HCT116 (cell line): Measurements from ENCODE around the gene FARSA. TPM values are rescaled to one million over a fixed set of nuclear protein-coding genes. Genes with fewer than 3 reads are reported as not detected.
A peak's percentile ranks its signal among the peaks of the same experiment; 100 is the strongest.

Source experiments
- ATAC-seq: fragments of 200-7000 bp; cut with Tn5 transposase; 2 replicates; pipeline ENCODE4 v1.9.1; 2020; ENCODE audit warnings: mild to moderate bottlenecking, moderate library complexity
- BruUV-seq: library from RNA; stranded (reverse); fragments of 400-500 nt; replicated peaks from 2 replicates; lab custom pipeline; 2021; lab: Mats Ljungman, UMichigan
- CTCF ChIA-PET: fragments of 300-600 bp; sonication (Branson Sonifier 250); formaldehyde crosslinking; loops from one replicate; lab custom pipeline; 2021; ENCODE audit warnings: antibody characterized with exemption; lab: Charles Lee
- POLR2A ChIA-PET: fragments of 300-600, 350-600 bp; sonication (Branson Sonifier 250); formaldehyde crosslinking; loops from one replicate; lab custom pipeline; 2021; ENCODE audit warnings: antibody characterized with exemption; lab: Charles Lee
- RAD21 ChIA-PET, 2 experiments: fragments of 300-600 bp; sonication (Branson Sonifier 250); formaldehyde crosslinking; loops; one replicate each; lab custom pipeline; 2023; ENCODE audit warnings: low total read pairs in 2 of 2; ENCODE audit not compliant: uncharacterized antibody in 2 of 2, unreplicated experiment in 2 of 2, low non-redundant PET in 1 of 2; lab: Charles Lee
- DNase-seq: peaks from one replicate; pipeline ENCODE4 v3.0.0-alpha.2; 2010; ENCODE audit warnings: low read depth, low spot score
- H2AFZ ChIP-seq: fragments of 200-600 bp; shearing (Covaris generic), sonication (generic); 2 replicates; pipeline ENCODE4 v1.6.1; 2017; ENCODE audit warnings: low read depth, mixed run types, mixed read lengths, antibody characterized with exemption, low read length; ENCODE audit not compliant: poor library complexity, severe bottlenecking
- H3K27ac ChIP-seq: 2 replicates; pipeline ENCODE4 v1.5.1; 2012; ENCODE audit warnings: low read depth, low read length
- H3K27me3 ChIP-seq: fragments of 200-600 bp; sonication (generic); 2 replicates; pipeline ENCODE4 v1.6.1; 2016; ENCODE audit warnings: mixed run types, low read length, mixed read lengths; ENCODE audit not compliant: insufficient read depth
- H3K36me3 ChIP-seq, 2 experiments: fragments of 200-500 bp in 1 of 2; fragments of 200-600 bp in 1 of 2; sonication (Bioruptor generic) in 1 of 2; sonication (generic) in 1 of 2; 2 replicates each; pipeline versions ENCODE4 v1.5.1 to v1.6.1; 2014 to 2016; ENCODE audit warnings: low read length in 2 of 2, inconsistent platforms in 1 of 2, mixed read lengths in 1 of 2, mixed run types in 1 of 2; ENCODE audit not compliant: insufficient read depth in 2 of 2, control insufficient read depth in 1 of 2
- H3K4me1 ChIP-seq, 2 experiments: fragments of 200-600 bp in 1 of 2; sonication (generic) in 1 of 2; 2 replicates each; pipeline versions ENCODE4 v1.5.1 to v1.6.1; 2012 to 2017; ENCODE audit warnings: low read length in 2 of 2, inconsistent platforms in 1 of 2, mild to moderate bottlenecking in 1 of 2, mixed read lengths in 1 of 2, mixed run types in 1 of 2, moderate library complexity in 1 of 2; ENCODE audit not compliant: insufficient read depth in 2 of 2, control insufficient read depth in 1 of 2
- H3K4me2 ChIP-seq: fragments of 200-600 bp; sonication (generic); 2 replicates; pipeline ENCODE4 v1.6.1; 2017; ENCODE audit warnings: mixed run types, low read length, mixed read lengths
- H3K4me3 ChIP-seq, 2 experiments: fragments of 200-600 bp in 1 of 2; sonication (generic) in 1 of 2; replicated peaks in 1 of 2; 2 replicates each; pipeline ENCODE4 v1.5.1; 2011 to 2016; ENCODE audit warnings: low read length in 2 of 2, control low read depth in 1 of 2, low read depth in 1 of 2, mild to moderate bottlenecking in 1 of 2, mixed read lengths in 1 of 2, mixed run types in 1 of 2
- H3K79me2 ChIP-seq: fragments of 200-600 bp; sonication (generic); 2 replicates; pipeline ENCODE4 v1.6.1; 2017; ENCODE audit warnings: mild to moderate bottlenecking, mixed run types, low read length, moderate library complexity, mixed read lengths; ENCODE audit not compliant: insufficient read depth
- H3K9ac ChIP-seq: fragments of 200-600 bp; sonication (generic); 2 replicates; pipeline ENCODE4 v1.6.1; 2016; ENCODE audit warnings: low read length, mixed read lengths
- H3K9me2 ChIP-seq: fragments of 200-600 bp; sonication (generic), shearing (Covaris generic); 2 replicates; pipeline ENCODE4 v1.6.1; 2017; ENCODE audit warnings: mixed run types, mild to moderate bottlenecking, moderate library complexity; ENCODE audit not compliant: insufficient read depth
- H3K9me3 ChIP-seq, 2 experiments: fragments of 200-500 bp in 1 of 2; fragments of 200-600 bp in 1 of 2; sonication (Bioruptor generic) in 1 of 2; sonication (generic) in 1 of 2; 2 replicates each; pipeline ENCODE4 v1.6.1; 2014 to 2017; ENCODE audit warnings: low read length in 2 of 2, mixed read lengths in 2 of 2, inconsistent platforms in 1 of 2, low read depth in 1 of 2, mild to moderate bottlenecking in 1 of 2, mixed run types in 1 of 2, moderate library complexity in 1 of 2; ENCODE audit not compliant: control insufficient read depth in 1 of 2, insufficient read depth in 1 of 2
- H4K20me1 ChIP-seq: fragments of 200-600 bp; sonication (generic), shearing (Covaris generic); 2 replicates; pipeline ENCODE4 v1.6.1; 2017; ENCODE audit warnings: mixed run types, mild to moderate bottlenecking, moderate library complexity; ENCODE audit not compliant: insufficient read depth
- CBX3 ChIP-seq: IDR thresholded peaks from 2 replicates; pipeline ENCODE4 v1.6.1; 2012; ENCODE audit warnings: low read depth
- EGR1 ChIP-seq: IDR thresholded peaks from 2 replicates; pipeline ENCODE4 v1.6.1; 2012; ENCODE audit warnings: low read depth
- ELF1 ChIP-seq: IDR thresholded peaks from 2 replicates; pipeline ENCODE4 v1.6.1; 2012; ENCODE audit warnings: low read depth, borderline replicate concordance
- EZH2phosphoT487 ChIP-seq: fragments of 200-600 bp; IDR thresholded peaks from 2 replicates; pipeline ENCODE4 v1.6.1; 2018; ENCODE audit warnings: antibody characterized with exemption, borderline replicate concordance
- FOSL1 ChIP-seq: IDR thresholded peaks from 2 replicates; pipeline ENCODE4 v1.6.1; 2012; ENCODE audit warnings: low read depth
- JUND ChIP-seq: IDR thresholded peaks from 2 replicates; pipeline ENCODE4 v1.6.1; 2012
- POLR2A ChIP-seq: IDR thresholded peaks from 2 replicates; pipeline ENCODE4 v1.7.0; 2011; ENCODE audit warnings: borderline replicate concordance; ENCODE audit not compliant: insufficient read depth, insufficient read length; ENCODE audit errors: extremely low read depth
- POLR2AphosphoS5 ChIP-seq: IDR thresholded peaks from 2 replicates; pipeline ENCODE4 v1.6.1; 2011; ENCODE audit warnings: mild to moderate bottlenecking, low read depth, low read length, moderate library complexity
- RAD21 ChIP-seq: IDR thresholded peaks from 2 replicates; pipeline ENCODE4 v1.6.1; 2012; ENCODE audit warnings: low read depth, mild to moderate bottlenecking
- SIN3A ChIP-seq: IDR thresholded peaks from 2 replicates; pipeline ENCODE4 v1.6.1; 2012; ENCODE audit warnings: low read depth
- SRF ChIP-seq: IDR thresholded peaks from 2 replicates; pipeline ENCODE4 v1.6.1; 2012; ENCODE audit warnings: low read depth
- YY1 ChIP-seq: IDR thresholded peaks from 2 replicates; pipeline ENCODE4 v1.6.1; 2011; ENCODE audit warnings: low read length, low read depth, moderate library complexity, mild to moderate bottlenecking; ENCODE audit not compliant: insufficient replicate concordance; ENCODE audit errors: extremely low read depth
- ZBTB33 ChIP-seq: IDR thresholded peaks from 2 replicates; pipeline ENCODE4 v1.6.1; 2011; ENCODE audit warnings: mild to moderate bottlenecking, low read length, moderate library complexity; ENCODE audit not compliant: insufficient replicate concordance; ENCODE audit errors: extremely low read depth
- ZFX ChIP-seq: fragments of 450-650 bp; IDR thresholded peaks from 2 replicates; pipeline ENCODE4 v1.6.1; 2017
- ZNF274 ChIP-seq: fragments of 200-500 bp; sonication (Bioruptor generic); IDR thresholded peaks from 2 replicates; pipeline ENCODE4 v1.6.1; 2014; ENCODE audit warnings: mild to moderate bottlenecking, low read depth, low read length, inconsistent platforms
- intact Hi-C: fragments of 100-400 bp; cut with micrococcal nuclease; formaldehyde crosslinking; loops from 2 replicates; pipeline ENCODE4 v1.10.0; 2022
- total RNA-seq: library from RNA; stranded (reverse); gene quantifications from one replicate; pipeline ENCODE4 v1.2.1, GENCODE V29; 2021; ENCODE audit not compliant: unreplicated experiment
- TF ChIP-seq, protein P1 (sequence below): IDR thresholded peaks from 2 replicates; pipeline ENCODE4 v1.6.1; 2012
- TF ChIP-seq, protein P2 (sequence below): IDR thresholded peaks from 2 replicates; pipeline ENCODE4 v1.6.1; 2012; ENCODE audit warnings: low read depth
- TF ChIP-seq, protein P3 (sequence below), 3 experiments: fragments of 200-600 bp in 1 of 3; sonication (generic) in 1 of 3; IDR thresholded peaks in 2 of 3; conservative IDR thresholded peaks in 1 of 3; 2 replicates each; pipeline ENCODE4 v1.5.1; 2012 to 2017; ENCODE audit warnings: low read depth in 2 of 3, low read length in 2 of 3, antibody characterized with exemption in 1 of 3, borderline replicate concordance in 1 of 3, control low read depth in 1 of 3, mild to moderate bottlenecking in 1 of 3, mixed read lengths in 1 of 3, mixed run types in 1 of 3, moderate library complexity in 1 of 3; ENCODE audit not compliant: insufficient read depth in 1 of 3
- TF ChIP-seq, protein P4 (sequence below): IDR thresholded peaks from 2 replicates; pipeline ENCODE4 v1.6.1; 2012

The FARSA gene
- total RNA-seq, 1 experiment from 2014 or later = 129 TPM

DNA sequence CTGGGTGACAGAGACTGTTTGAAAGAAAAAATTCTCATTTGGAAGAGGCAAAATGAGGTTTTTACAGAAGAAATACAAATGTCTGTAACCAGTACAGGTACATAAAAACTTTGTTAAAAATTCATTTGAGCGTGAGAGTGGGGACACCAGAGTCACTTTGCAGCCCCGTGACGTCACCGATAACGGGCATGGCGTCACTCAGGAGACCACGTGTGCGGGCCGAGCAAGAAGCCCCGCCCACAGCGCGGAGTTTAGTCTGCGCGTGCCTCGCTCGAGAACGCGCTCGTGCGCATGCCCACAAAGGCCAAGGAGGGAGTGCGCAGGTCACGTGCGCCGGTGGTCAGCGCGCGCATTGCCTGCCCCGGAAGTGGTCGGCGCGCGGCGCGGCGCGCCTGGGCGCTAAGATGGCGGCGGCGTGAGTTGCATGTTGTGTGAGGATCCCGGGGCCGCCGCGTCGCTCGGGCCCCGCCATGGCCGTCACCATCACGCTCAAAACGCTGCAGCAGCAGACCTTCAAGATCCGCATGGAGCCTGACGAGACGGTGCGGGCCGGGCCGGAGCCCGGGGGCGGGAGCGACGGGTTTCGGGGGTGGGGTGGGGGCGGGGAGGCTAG lies 12.1 kb upstream of the FARSA start, which contains the start of gene RAD23A:
Gene RAD23A, plus strand, starts transcription at position 384 of the 613 bp plus-strand sequence. Its CDS starts 87 bp downstream, at position 471.
- Histone ChIP-seq H3K9ac (peak within 1 kb of the TSS; percentile 93), H4K20me1 (no peaks in the 10 kb centered on the region), H3K79me2 (peaks cover 69% of the 10 kb centered on the region), H3K27ac (peak within 1 kb of the TSS; percentile 76), H3K9me2 (no peaks in the 10 kb centered on the region), H3K4me2 (peak within 1 kb of the TSS; percentile 91), H3K9me3 (no peaks in the 10 kb centered on the region), H2AFZ (no peak within 1 kb of the TSS), H3K4me3 (peak within 1 kb of the TSS; percentile 80 to 98), H3K27me3 (no peaks in the 10 kb centered on the region), H3K4me1 (peaks cover 3 to 24% of the 10 kb centered on the region in 2 experiments; a peak in 3 of 4 replicates), H3K36me3 (peaks cover 38 to 56% of the 10 kb centered on the region in 2 experiments)
- no TSS peak for BruUV-seq
- ChIA-PET POLR2A (interaction anchor here (1.0 to 1.2 kb wide), 2 partner anchors 8 to 10 kb away, joined by 4 to 8 read pairs; no protein-coding TSS in a partner anchor), RAD21 (no interaction called here), CTCF (no interaction called here)
- intact Hi-C loops = no loop called here
- peak; percentile 96 for DNase-seq
- ATAC-seq = peak; percentile 85
- TF ChIP-seq EZH2phosphoT487 (no peak), JUND (peak; percentile 56; the same call in 1 of the 2 replicates), FOSL1 (no peak), ZBTB33 (peak; percentile 72), RAD21 (no peak), YY1 (peak; percentile 96), POLR2A (peak; percentile 41), ZNF274 (no peak), POLR2AphosphoS5 (peak; percentile 83), CBX3 (no peak), ELF1 (no peak; the same call in 1 of the 2 replicates), EGR1 (peak; percentile 37; the same call in 1 of the 2 replicates), ZFX (no peak), SRF (no peak), SIN3A (peak; percentile 87)
- TF ChIP-seq, protein P1, sequence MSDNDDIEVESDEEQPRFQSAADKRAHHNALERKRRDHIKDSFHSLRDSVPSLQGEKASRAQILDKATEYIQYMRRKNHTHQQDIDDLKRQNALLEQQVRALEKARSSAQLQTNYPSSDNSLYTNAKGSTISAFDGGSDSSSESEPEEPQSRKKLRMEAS = peak; percentile 98
- TF ChIP-seq, protein P2, sequence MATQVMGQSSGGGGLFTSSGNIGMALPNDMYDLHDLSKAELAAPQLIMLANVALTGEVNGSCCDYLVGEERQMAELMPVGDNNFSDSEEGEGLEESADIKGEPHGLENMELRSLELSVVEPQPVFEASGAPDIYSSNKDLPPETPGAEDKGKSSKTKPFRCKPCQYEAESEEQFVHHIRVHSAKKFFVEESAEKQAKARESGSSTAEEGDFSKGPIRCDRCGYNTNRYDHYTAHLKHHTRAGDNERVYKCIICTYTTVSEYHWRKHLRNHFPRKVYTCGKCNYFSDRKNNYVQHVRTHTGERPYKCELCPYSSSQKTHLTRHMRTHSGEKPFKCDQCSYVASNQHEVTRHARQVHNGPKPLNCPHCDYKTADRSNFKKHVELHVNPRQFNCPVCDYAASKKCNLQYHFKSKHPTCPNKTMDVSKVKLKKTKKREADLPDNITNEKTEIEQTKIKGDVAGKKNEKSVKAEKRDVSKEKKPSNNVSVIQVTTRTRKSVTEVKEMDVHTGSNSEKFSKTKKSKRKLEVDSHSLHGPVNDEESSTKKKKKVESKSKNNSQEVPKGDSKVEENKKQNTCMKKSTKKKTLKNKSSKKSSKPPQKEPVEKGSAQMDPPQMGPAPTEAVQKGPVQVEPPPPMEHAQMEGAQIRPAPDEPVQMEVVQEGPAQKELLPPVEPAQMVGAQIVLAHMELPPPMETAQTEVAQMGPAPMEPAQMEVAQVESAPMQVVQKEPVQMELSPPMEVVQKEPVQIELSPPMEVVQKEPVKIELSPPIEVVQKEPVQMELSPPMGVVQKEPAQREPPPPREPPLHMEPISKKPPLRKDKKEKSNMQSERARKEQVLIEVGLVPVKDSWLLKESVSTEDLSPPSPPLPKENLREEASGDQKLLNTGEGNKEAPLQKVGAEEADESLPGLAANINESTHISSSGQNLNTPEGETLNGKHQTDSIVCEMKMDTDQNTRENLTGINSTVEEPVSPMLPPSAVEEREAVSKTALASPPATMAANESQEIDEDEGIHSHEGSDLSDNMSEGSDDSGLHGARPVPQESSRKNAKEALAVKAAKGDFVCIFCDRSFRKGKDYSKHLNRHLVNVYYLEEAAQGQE = no peak
- TF ChIP-seq, protein P3, sequence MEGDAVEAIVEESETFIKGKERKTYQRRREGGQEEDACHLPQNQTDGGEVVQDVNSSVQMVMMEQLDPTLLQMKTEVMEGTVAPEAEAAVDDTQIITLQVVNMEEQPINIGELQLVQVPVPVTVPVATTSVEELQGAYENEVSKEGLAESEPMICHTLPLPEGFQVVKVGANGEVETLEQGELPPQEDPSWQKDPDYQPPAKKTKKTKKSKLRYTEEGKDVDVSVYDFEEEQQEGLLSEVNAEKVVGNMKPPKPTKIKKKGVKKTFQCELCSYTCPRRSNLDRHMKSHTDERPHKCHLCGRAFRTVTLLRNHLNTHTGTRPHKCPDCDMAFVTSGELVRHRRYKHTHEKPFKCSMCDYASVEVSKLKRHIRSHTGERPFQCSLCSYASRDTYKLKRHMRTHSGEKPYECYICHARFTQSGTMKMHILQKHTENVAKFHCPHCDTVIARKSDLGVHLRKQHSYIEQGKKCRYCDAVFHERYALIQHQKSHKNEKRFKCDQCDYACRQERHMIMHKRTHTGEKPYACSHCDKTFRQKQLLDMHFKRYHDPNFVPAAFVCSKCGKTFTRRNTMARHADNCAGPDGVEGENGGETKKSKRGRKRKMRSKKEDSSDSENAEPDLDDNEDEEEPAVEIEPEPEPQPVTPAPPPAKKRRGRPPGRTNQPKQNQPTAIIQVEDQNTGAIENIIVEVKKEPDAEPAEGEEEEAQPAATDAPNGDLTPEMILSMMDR (IDR thresholded peaks at IDR 0.05 in 2 of 3, conservative IDR thresholded peaks at IDR 0.05 in 1 of 3; ENCODE audit: borderline replicate concordance in 1 of 3, insufficient read depth in 1 of 3, low read depth in 2 of 3, low read length in 2 of 3) = no peak
- TF ChIP-seq, protein P4, sequence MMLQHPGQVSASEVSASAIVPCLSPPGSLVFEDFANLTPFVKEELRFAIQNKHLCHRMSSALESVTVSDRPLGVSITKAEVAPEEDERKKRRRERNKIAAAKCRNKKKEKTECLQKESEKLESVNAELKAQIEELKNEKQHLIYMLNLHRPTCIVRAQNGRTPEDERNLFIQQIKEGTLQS = no peak
